HG03139 (cell line): ENCODE results near the gene ADAMTS16.
"Not testable (repeated sequence)": the region's sequence is repeated elsewhere in the genome, so short reads cannot be mapped to it uniquely, and the experiment has no call there.

Experiments
- ATAC-seq: cut with Tn5 transposase; IDR thresholded peaks from one replicate; pipeline ENCODE4 v1.9.1; 2021; ENCODE audit not compliant: unreplicated experiment

ADAMTS16 gene, protein sequence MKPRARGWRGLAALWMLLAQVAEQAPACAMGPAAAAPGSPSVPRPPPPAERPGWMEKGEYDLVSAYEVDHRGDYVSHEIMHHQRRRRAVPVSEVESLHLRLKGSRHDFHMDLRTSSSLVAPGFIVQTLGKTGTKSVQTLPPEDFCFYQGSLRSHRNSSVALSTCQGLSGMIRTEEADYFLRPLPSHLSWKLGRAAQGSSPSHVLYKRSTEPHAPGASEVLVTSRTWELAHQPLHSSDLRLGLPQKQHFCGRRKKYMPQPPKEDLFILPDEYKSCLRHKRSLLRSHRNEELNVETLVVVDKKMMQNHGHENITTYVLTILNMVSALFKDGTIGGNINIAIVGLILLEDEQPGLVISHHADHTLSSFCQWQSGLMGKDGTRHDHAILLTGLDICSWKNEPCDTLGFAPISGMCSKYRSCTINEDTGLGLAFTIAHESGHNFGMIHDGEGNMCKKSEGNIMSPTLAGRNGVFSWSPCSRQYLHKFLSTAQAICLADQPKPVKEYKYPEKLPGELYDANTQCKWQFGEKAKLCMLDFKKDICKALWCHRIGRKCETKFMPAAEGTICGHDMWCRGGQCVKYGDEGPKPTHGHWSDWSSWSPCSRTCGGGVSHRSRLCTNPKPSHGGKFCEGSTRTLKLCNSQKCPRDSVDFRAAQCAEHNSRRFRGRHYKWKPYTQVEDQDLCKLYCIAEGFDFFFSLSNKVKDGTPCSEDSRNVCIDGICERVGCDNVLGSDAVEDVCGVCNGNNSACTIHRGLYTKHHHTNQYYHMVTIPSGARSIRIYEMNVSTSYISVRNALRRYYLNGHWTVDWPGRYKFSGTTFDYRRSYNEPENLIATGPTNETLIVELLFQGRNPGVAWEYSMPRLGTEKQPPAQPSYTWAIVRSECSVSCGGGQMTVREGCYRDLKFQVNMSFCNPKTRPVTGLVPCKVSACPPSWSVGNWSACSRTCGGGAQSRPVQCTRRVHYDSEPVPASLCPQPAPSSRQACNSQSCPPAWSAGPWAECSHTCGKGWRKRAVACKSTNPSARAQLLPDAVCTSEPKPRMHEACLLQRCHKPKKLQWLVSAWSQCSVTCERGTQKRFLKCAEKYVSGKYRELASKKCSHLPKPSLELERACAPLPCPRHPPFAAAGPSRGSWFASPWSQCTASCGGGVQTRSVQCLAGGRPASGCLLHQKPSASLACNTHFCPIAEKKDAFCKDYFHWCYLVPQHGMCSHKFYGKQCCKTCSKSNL

DNA sequence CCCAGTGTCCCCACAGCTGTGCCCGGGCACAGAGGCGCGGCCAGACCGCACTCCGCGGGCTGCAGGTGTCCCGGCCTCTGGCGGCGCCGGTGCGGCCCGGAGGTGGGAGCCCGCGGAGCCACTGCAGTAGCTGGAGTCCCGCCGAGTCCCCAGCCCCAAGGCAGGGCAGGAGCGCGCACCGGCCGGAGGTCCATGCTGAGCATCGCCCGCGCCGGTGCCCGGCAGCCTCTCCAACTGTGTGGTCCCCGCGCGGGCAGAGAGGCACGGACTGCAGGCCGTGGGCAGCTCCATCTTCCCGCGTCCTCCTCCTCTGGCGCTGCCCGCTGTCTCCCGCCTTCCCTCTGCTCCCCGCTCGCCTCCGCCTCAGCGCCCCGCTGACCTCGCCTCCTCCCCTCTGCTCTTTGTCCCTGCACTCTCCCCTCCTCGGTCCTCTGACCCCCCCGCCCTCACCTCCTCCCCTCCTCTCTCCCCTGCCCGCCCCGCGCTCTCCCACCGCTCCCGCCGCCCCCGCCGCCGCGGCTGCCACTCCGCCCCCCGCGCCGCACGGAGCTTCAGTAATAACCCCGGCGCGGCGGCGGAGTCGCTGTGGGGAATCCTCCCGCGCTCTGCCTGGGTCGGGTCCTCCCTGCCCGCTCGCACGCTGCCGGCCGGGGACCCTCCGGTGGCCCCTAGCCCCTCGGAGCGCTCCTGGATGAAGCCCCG, at the start of gene ADAMTS16:
ADAMTS16 (plus strand) TSS at position 554 of the 702 bp plus-strand sequence; CDS start at position 692, 138 bp downstream.
- no peak for ATAC-seq

DNA sequence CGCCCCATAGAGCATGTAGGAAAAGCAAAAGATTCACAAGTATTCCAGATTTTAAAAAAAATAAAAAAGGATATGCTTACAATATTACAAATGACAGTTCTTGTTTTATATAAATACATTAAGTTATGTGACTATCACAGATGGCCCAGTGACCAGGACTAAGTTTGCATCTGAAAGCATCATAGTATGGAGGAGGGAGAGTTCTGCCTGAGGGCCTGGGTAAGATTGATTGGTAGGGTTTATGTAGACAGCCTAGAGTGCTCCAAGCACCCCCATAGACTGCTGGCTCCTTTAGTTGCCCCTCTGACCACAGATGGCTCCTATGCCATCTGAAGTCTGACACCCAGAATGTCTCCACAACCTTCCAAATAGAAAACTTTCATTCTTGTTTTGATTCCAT, 48.0 kb upstream of the ADAMTS16 start:
- ATAC-seq: no peak

DNA sequence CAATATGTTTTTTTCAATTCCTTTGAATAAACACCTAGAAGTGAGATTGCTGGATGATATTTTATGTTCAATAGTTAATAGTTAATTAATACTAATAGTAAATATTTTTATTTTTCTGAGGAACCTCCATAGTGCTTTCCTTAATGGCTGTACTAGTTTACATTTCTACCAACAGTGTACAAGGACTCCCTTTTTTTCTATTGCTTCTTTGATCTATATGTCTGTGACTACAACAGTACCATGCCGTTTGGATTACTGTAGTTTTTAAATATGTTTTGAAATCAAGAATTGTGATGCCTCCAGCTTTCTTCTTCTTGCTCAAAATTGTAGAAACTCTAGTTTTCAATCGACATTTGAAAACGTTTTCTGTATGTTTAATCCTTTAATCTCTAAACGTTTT, 39.5 kb upstream of the ADAMTS16 start:
- ATAC-seq: no peak

DNA sequence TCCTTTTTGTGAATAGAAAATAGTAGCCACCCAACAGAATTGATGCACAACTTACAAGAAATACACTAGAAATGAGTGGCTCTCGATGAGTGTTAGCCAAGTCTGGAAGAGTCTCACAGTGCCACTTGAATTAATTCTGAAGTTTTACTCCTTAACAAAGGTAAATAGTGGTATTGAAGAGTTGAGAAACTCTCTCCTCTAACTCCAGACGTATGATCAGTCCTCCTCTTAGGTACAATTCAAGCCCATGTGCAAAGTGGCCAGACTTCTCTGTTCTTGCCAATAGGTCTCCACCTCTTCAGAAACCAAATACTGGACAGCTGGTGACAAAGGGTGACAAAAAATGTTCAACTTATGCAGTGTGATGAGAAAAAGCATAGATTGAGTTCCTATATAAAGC, 38.5 kb upstream of the ADAMTS16 start:
- no peak for ATAC-seq

DNA sequence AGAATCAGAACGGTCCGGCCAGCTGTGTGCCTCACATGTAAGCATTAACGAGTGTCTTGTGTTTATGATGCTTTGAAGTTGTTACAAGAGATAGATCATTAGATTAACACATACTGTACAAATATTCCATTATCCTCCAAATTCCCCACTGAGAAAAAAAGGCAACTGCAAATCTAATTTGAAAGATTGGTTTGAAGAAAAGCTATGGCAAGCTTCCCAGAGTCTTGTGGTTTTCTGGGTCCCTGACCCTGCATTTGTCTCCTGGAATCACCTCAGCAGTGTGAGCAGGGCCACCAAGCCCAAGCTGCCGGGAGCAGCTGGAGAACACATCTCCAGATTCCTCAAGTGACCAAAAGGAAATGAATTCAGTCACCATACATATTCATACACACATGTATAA, 36.9 kb upstream of the ADAMTS16 start:
- ATAC-seq: no peak

DNA sequence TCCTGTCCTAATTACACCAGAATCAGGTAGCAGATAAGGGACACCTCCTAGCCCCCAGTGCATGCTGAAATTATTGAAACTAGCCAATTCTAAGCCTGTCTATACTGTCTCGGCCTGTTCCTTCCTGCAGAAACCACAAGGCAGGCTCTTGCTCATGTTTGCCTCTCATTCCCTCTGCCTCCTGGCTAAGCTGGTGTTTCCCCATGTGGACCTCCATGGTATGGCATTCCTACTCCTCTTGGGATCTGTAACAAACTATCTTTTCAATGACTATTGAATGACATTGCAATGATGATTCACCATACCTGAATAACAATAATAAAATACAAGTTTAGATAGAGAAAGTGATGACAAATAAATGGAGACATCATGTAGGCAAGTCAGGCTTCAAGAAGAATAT, 35.6 kb upstream of the ADAMTS16 start:
- no peak for ATAC-seq

DNA sequence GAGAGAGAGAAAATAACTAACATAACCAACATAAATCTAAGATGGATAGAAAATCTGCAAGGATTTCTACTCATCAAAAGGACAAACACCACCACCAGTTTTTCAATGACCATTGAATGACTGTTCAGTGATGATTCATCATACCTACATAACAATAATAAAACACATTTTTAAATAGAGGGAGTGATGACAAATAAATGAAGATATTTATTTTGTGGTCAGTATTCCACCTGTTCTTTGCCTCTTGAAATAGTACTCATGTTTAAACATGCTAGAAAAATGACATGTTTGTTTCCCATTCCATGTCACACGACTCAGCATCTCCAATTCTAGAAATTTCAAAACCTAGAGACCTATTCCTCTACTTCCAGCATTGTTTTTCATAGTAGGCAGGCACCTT, 34.6 kb upstream of the ADAMTS16 start:
- no peak for ATAC-seq

DNA sequence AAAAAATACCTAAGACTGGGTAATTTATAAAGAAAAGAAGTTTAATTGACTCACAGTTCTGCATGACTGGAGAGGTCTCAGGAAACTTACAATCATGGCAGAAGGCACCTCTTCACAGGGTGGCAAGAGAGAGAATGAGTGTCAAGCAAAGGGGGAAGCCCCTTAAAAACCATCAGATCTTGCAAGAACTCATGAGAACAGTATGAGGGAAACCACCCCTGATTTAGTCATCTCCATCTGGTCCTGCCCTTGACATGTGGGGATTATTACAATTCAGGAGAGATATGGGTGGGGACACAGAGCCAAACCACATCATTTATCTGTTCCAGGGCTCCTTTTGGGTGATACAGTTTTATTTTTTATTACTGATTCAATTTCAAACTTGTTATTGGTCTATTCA, 23.2 kb upstream of the ADAMTS16 start:
- ATAC-seq: no peak

DNA sequence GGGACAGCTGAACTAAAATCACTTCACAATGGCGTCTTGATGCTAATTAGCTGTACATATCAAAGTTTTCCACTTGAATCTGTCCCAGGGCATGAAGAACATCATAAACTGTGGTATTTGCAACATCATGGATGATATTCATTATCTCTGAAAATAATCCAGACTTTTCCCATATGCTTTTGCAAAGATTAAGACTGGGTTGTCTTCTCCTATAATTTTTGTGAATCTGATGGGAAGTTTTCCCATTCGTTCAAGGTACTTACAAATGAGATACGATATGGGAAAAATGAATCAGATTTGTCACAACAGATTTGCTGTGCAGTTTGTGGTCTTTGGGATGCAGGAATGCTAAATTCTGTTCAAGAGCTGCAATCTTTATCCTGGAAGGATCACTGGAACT, 17.4 kb upstream of the ADAMTS16 start:
- no peak for ATAC-seq

DNA sequence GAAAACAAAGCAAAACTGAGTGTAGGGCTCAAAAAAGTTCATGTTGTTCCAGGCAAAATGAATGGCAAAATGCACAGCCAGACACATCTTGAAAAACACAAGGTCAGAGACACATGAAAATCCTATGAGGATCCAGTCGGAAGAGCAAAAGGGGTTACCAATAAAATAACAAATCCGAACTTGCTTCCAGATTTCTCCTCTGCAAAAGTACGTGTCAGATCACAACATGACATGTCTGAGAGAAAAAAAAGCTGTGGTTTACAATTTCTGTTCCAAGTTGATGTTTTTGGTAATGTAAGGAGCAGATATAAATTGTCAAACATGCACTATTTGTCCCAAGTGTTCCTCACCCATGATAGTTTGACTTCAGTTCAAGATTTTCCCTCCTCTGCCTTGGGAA, 15.9 kb upstream of the ADAMTS16 start:
- ATAC-seq: no peak

DNA sequence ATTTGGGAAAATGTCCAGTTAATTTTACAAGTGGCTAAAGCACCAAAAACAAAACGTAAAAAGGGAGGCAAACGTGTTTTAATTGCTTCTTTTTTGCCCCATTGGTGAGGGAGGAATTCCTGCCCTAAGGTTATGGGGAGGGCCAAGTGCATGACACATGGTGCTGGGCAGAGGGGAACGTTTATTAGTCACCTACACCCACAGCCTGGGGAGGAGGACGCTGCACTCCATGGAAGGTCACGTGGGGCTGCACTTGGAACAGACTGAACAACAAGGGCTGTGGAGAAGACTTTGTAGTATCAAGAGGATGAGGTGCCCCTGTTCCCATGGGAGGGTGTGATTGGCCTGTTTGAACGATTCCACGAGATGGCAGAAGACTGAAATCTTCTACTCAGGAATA, 13.7 kb upstream of the ADAMTS16 start:
- ATAC-seq: no peak

DNA sequence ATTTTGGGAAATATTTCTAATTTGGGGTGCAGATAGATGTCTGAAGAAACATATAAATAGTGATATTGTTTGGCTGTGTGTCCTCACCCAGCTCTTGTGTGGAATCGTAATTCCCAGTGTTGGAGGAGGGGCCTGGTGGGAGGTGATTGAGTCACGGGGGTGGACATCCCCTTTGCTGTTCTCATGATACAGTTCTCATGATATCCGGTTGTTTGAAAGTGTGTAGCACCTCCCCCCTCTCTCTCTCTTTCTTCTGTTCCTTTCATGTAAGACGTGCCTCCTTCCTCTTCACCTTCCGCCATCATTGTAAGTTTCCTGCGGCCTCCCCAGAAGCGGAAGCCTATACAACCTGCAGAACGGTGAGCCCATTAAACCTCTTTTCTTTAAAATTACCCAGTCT, 11.4 kb upstream of the ADAMTS16 start:
- ATAC-seq: no peak

DNA sequence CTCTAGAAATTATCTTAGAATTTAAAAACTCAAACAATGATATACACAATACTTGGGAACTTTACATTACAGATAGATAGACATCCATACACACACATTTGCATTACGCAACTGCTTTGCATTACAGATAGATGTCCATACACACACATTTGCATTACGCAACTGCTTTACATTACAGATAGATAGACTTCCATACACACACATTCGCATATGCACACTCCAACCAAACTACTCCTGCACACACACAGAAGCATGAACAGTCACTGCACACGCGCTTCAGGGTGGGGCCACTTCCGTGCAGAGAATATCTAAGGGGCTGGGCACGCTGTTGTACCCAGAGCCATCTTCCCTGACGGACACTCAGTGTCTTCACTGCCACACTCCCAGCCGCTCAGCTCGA, 7.9 kb upstream of the ADAMTS16 start:
- no peak for ATAC-seq

DNA sequence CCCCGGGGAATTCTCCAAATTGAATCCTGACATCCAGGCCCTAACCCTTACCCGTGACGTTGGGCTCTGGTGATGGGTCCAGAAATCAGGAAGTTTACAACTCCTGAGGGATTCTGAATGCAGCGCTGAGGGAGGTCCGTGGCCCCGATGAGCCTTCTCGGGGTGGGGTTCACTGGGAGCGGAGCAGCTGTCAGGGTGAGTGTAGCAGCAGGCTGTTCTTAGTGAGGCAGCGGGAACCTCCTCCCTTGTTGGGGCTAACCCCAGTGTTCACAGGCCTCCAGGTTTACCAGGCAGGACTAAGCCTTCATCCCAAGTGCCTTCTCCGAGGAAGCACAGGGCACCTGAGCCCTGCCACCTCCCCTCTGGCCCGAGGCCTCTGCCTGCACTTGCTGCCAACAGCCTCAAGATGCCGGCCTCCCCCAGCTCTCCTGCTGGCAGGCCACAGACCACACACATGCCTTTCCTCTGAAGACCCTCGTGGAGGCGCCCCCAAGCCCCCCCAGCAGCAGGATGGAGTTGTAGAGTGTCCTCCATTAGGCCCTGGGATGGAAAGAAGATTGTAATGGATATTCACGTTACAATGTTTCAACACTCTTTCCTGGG, 7.3 kb upstream of the ADAMTS16 start:
- ATAC-seq: no peak

DNA sequence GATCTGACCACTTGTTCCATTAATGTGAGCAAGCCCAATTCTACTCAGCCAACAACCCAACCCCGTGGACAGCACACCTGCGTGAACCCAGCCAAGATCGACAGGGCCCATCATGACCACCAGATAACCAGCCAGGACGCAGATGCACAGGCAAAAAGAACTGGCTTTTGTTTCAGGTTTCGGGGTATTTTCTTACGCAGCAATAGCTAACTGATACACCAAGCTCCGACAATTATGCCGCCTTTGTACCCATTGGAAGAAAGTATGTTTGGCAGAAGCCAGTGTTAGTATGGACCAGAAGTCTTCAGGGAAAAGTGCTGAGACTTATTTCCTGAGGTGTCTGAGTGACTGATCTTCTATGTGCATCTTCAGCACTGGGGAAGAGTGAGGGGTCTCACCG, 6.0 kb upstream of the ADAMTS16 start:
- no peak for ATAC-seq

DNA sequence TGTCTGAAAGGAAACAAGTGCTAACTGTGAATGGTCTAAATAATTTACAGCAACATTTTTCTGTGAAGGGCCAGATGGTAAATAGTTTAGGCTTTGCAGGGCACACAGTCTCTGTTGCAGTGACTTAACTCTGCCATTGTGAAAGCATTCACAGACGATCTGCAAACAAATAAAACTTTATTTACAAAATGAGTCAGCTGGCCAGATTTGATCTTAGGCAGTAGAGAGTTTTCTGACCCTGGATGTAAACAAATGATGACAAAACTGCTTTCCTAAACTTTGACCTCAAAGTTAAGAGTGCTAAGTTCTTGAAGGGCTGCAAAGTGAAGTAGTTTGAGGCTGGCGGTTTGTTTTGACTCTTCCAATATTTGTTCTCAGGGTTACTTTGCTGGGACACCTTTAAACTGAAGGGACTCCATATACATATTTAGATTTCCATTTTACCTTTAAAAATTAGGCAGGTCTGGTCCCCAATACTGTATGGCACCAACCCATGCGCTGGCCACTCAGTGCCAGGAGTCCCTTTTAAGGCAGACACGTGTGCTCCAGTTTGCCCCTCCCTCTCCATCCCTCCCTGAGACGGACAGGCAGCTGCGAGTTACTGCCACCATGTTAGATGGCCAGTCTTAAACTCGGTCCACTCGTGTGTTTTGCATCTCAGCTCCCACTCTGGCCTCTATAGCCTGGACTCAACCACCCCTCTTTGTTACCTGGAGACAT, 4.0 kb upstream of the ADAMTS16 start:
- ATAC-seq: no peak

DNA sequence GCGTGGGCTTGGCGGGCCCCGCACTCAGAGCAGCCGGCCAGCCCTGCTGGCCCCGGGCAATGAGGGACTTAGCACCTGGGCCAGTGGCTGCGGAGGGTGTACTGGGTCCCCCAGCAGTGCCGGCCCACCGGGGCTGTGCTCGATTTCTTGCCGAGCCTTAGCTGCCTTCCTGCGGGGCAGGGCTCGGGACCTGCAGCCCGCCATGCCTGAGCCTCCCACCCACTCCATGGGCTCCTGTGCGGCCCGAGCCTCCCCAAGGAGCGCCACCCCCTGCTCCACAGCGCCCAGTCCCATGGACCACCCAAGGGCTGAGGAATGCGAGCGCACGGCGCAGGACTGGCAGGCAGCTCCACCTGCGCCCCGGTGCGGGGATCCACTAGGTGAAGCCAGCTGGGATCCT, 2.3 kb upstream of the ADAMTS16 start:
- not testable (repeated sequence) for ATAC-seq

DNA sequence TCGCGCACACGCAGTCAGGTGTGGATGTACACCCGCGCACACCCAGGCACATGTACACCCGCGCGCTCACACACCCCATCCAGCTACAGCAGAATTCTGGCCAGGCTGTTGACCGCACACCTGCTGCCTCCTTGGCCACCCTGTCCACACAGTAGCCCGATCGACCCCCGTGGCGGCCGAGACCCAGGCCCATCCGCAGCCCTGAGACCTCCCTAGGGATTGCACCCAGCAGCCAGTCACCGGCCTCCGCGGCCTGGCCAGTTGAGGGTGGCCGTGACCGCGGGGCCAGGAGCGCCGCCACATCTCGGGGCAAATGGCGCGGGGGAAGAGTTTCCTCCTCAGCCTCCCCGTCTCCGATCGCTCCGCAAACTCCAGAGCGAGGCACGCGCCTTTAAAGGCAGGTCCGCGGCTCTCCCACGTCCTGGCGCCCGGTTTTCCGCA, 774 bp upstream of the ADAMTS16 start:
- ATAC-seq: no peak

DNA sequence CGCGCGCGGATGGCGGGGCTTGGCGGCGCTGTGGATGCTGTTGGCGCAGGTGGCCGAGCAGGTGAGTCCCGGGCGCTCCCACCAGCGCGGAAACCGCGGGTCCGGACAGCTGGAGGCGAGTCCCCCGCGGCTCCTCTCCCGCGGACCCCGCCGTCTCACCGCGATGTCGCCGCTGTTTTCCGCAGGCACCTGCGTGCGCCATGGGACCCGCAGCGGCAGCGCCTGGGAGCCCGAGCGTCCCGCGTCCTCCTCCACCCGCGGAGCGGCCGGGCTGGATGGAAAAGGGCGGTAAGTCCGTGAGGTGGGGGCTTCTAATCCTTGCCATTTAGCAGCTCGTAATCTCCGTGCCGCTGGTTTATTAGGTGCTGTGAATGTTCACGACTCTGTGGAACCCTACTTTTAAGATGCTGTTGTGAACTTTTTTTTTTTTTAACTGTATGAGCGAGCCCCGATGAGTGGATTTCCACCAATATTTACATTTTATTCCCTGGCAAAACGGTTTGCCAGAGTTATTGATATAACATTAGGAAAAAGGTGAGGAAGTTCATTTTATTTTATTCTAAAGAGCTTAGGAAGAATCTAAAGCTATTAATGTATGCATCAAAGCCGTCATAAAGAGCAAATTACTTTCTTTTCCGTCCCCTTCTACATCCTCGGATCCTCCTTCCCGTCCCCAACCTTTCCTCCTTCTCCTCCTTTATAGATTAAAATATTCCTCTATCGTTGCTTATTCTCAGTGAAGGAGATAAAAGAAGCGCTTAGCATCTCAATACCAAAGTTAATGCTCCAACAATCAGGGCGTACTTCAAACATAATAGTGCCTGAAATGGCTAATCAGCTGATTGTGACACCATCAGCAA, 579 bp downstream of the ADAMTS16 start:
- no peak for ATAC-seq
